Fibroblast of pulmonary artery (primary cell): ENCODE results near the gene ENPP3.
A peak's percentile ranks its signal among the peaks of the same experiment; 100 is the strongest.

ENCODE experiments used
- DNase-seq: peaks from one replicate; pipeline ENCODE4 v3.0.0-alpha.2; 2010; ENCODE audit warnings: low read depth
- H3K4me3 ChIP-seq: replicated peaks from 2 replicates; pipeline ENCODE4 v1.5.1; 2011; ENCODE audit warnings: low read depth, mild to moderate bottlenecking, control low read depth, low read length, moderate library complexity
- TF ChIP-seq, protein P1 (sequence below): IDR thresholded peaks from 2 replicates; pipeline ENCODE4 v1.5.1; 2011; ENCODE audit warnings: mild to moderate bottlenecking, control low read depth, low read length, inconsistent platforms; ENCODE audit errors: missing control alignments

Gene ENPP3

GRCh38 chr6:131600716-131601115, 36.4 kb upstream of the ENPP3 start:
- no peak for DNase-seq
- H3K4me3 ChIP-seq, result no peak overlapping the region
- TF ChIP-seq, protein P1, sequence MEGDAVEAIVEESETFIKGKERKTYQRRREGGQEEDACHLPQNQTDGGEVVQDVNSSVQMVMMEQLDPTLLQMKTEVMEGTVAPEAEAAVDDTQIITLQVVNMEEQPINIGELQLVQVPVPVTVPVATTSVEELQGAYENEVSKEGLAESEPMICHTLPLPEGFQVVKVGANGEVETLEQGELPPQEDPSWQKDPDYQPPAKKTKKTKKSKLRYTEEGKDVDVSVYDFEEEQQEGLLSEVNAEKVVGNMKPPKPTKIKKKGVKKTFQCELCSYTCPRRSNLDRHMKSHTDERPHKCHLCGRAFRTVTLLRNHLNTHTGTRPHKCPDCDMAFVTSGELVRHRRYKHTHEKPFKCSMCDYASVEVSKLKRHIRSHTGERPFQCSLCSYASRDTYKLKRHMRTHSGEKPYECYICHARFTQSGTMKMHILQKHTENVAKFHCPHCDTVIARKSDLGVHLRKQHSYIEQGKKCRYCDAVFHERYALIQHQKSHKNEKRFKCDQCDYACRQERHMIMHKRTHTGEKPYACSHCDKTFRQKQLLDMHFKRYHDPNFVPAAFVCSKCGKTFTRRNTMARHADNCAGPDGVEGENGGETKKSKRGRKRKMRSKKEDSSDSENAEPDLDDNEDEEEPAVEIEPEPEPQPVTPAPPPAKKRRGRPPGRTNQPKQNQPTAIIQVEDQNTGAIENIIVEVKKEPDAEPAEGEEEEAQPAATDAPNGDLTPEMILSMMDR, result no peak

- no peak overlapping the region for H3K4me3 ChIP-seq
- TF ChIP-seq, protein P1, result no peak
- peak; percentile 78 for DNase-seq
Measured at GRCh38 chr6:131602781-131603312, 34.3 kb upstream of the ENPP3 start.

- no peak overlapping the region for H3K4me3 ChIP-seq
- TF ChIP-seq, protein P1, result no peak
- DNase-seq, result no peak
Measured at GRCh38 chr6:131613296-131613925, 23.7 kb upstream of the ENPP3 start.

DNA sequence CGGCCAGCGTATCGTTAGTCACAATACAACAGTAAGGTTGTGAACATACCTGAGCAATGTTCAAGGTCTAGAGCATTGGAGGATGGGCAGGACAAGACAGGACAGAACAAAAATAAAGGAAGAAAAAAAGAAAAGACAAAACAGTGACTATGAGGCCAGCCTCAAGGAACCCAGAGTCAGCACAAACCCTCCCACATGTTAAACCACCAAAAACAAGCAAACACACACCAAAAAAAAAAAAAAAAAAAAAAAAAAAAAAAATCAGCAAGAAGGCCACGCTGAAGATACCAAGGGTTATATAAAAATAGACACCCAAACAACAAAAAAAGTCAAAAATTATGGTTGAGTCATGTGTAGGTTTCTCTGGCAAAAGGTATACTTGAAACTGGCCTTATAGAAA, 21.8 kb upstream of the ENPP3 start:
- TF ChIP-seq, protein P1, result no peak
- DNase-seq, result no peak
- H3K4me3 ChIP-seq, result no peak overlapping the region

DNA sequence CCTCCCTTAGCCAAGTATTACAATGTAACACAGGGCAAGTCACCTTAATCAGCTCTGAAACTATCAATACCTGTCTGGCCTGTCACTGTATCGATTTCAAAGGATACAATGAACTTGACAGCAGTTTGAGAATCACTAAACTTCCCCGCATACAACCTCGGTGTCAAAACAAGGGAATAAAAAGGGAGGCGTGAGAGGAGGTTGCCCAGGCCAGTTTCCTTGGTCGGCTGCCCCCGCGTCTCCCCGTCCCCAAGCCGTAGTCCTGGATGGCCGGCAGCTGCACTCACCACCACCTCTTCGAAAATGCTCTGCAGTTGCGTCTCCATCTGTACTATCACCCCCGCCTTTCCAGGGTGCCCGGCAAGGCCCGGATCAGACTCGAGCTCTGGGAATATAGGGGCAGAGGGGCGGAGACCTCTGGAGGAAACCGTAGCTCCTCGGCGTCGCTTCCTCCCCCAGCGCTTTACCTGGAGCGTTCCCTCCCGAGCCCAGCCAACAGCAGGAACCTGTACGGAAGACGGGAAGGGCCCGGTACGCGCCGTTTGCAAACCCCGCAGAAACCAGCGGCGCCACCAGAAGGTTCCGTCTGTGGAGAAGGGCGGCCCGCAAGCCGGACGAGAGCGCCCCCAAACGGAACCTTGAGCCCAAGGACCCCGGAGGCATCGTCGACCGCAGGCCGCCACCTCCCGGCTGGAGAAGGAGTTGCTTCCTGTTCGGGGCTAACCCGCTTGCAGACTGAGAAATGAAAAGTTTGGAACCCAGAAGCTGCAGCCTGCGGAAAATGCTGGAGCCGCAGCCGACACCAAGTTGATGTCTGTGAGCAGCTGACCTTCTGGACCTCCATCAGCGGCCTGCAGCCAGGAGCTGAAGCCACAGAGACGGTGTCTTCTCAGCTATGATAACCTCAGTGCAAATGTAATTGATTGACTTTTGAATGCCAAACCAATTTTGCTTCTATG, 9.1 kb upstream of the ENPP3 start, which contains the start of gene MED23:
TSS of gene MED23 (minus strand) at position 519 of the 959 bp plus-strand sequence. CDS start at position 326, 193 bp downstream.
- peak; percentile 96 for DNase-seq
- TF ChIP-seq, protein P1, result no peak
- peak within 1 kb of the TSS; percentile 97 for H3K4me3 ChIP-seq

DNA sequence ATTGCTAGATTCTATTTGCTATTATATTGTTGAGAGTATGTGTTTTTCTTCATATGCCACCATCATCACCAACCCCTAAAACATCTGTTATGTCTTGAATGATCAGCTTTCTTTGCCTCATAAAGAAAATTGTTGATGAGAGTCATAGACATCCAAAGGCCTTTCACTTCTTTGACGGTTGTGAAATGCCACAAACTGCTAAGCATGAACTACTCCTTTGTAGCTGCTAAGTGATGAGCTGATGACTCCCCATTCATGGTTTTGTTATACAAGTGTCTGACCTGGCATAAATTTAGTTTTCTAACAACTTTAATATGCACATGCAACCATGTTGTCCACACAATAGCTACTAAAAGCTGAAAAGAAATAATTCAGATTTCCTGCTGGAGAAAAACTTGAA, 8.4 kb upstream of the ENPP3 start:
- H3K4me3 ChIP-seq, result peak overlapping the region; percentile 97
- no peak for DNase-seq
- TF ChIP-seq, protein P1, result no peak
